HG03196 (cell line): ENCODE data around the gene FBXL17.

Source experiments
- ATAC-seq: cut with Tn5 transposase; IDR thresholded peaks from one replicate; pipeline ENCODE4 v1.9.1; 2021; ENCODE audit not compliant: unreplicated experiment

FBXL17 gene

GRCh38 chr5:107826311-107827000, 555.4 kb downstream of the FBXL17 start:
- no peak for ATAC-seq

DNA sequence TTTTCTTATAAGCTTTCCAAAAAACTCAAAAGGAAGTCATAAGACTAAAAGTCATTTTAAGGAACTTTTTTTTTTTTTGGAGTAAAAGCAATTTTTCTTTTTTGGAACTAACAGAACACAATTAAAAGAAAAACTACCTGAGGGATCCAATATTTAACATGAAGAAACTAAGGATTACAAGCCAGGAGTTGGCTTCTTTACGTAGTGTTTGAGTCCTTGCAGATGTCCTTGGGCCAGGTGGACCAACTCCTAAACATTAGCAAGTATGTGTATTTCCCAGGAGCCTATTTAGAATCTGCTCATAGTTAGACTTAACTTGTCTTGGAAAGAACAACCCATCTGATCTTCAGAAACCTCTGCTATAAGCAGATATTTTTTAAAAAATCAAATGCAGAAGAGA, 557.1 kb downstream of the FBXL17 start:
- ATAC-seq = no peak

DNA sequence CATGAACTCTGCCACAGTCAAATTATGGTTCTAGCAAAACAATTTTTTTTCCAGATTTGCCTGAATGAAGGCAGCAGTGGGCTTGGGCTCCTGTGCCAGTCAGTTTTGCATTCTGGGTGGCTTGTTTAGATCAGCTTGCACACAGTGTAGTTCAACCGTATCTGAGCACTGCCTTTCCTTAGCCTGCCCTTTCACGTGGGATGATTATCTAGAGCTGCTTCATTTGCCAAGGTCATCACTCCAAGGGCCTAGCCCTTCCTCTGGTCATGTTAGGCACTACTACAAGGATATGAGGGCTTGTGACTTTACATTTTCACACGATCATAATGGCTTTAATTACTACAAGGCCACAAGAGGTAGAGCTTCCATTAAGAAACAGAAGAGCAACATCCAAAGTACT, 560.6 kb downstream of the FBXL17 start:
- ATAC-seq = no peak

DNA sequence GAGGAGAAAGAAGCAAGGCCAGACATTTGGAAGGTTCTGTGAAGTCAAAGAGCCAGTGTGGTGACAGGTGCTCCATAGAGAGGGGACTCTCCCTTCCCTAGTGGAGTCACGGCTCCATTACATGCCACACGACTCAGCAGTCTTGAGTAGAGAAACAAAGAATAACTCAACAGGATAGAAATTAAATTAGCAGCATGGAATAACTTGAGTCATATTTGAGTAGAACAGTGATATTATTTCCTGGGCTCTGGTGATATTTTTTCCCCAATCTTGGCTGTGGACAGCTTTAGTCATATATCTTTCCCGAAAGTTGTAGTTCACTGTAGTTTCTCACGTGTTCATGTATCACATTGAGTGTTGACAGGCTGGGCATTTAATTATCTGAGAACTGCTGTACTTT, 561.5 kb downstream of the FBXL17 start:
- no peak for ATAC-seq

- ATAC-seq = no peak
Measured at GRCh38 chr5:107817951-107818350, 563.9 kb downstream of the FBXL17 start.

DNA sequence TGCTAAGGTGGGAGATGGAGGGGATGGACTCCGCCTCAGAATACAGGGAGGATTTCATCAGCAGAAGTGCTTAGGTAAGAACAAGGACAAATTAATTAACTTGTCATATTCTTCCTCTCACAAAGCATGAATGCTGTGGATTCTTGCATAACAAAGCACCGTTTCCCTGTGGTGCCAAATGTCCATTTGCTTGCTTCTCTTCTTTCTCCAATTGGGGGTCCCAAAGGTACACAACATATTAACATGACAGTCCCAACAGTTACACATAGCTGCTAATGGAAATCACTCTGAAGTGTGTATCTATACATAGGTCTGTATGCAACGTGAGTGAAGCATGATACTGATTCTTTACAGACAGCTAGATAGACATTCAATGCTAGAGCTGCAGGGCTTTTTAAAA, 564.5 kb downstream of the FBXL17 start:
- ATAC-seq = no peak

GRCh38 chr5:107815109-107815508, 566.8 kb downstream of the FBXL17 start:
- ATAC-seq = no peak

- no peak for ATAC-seq
Measured at GRCh38 chr5:107814183-107814827, 567.6 kb downstream of the FBXL17 start.

DNA sequence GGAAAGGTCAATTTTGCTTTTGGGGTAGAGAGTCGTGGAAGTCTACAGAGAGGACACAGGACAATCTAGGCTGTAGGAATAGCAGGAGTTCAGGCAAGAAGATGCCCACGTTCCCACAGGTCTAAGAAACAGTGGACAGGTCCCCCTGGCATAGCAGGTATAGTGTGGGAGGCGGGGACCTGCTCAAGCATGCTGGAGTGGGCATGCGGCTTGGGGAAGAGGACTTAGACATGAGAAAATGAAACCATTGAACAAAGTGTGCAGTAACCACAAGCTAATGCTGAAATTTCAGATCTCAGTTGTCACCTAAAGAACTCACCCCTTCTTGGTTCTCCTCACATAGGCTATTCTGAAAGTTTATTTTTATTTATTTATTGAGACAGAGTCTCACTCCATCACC, 568.3 kb downstream of the FBXL17 start:
- peak; percentile 80 for ATAC-seq

- peak; percentile 60 for ATAC-seq
Measured at GRCh38 chr5:107812570-107813141, 569.2 kb downstream of the FBXL17 start.

DNA sequence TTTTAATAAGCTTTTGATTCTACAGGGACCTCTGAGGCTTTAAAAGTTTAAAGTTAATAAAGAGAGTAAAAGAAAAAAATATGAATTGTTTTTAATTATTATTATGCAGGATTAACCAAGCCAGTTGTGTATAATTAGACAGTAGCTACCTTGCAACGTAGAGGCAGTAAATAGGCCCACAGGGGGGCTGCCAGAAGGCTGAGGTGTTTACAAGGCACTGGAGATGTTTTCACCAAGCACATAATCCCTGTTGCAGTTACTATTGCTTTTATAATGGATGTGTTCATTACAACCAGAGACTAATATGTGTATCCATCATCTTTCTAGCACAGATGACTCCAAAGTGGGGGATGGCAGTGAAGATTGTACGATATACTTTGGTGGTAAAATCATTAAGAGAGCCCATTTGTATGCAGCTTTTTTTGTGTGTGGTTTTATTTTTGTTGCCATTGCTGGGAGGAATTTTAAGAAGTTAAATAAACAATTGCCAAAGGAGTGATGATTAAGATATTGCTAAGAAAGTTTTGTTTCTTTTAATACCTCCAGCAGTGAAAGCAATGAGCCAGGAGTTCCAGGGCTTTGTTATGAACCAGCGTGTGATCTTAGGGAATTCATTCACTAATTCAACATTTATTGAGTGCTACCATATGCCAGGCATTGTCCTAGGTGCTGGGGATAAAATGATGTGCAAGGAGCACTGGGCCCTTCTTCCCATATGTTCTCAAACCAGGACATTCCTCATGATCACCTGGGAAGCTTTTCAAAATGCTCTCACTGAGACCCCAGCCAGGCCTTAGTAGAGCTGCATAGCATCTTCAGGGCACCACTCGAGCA, 572.5 kb downstream of the FBXL17 start:
- no peak for ATAC-seq
